SKM-1 (cell line): Measurements from ENCODE around the gene KRT82.
"Not testable (repeated sequence)": the region's sequence is repeated elsewhere in the genome, so short reads cannot be mapped to it uniquely, and the experiment has no call there.

ENCODE experiments used
- DNase-seq: peaks from one replicate; lab custom pipeline; 2025; ENCODE audit not compliant: unreplicated experiment; lab: John Stamatoyannopoulos, UW

KRT82 gene

DNA sequence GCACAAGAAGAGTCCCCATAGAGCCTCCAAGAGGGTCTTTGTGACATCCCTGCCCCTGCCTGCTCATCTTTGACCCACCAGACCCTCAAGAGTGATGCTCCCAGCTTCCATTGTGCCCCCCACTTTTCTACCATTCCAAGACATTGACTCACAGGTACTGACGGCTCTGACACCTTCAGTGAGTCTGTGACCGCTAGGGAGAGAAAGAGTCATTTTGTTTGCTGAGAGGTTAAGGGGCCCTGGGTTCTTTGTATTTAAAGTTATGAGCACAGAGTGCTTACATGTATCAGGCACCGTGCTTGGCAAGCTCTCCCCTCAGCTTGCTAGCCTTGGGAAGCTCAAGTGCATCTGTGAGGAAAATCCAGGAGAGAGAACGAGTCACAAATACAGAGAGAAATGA, 7.1 kb upstream of the KRT82 start:
- DNase-seq, result no peak

DNA sequence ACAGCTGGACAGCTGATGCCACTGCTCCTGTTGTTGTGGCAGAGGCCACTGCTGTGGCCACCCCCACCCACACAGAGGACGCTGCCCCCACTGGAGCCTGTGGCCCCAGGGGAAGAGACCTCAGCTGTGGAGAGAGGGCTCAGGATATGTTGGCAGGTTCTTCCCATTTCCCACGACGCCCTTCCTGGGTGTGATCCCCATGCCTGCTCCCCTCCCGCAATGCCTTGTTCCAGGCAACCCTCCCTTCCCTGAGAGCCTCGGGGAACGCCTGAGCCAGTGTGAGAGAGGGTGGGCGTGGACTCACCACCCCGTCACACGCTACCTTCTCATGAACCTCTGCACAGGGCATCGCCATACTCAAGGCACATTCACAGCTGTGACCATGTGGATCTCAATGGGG, 5.7 kb upstream of the KRT82 start:
- DNase-seq, result no peak

DNA sequence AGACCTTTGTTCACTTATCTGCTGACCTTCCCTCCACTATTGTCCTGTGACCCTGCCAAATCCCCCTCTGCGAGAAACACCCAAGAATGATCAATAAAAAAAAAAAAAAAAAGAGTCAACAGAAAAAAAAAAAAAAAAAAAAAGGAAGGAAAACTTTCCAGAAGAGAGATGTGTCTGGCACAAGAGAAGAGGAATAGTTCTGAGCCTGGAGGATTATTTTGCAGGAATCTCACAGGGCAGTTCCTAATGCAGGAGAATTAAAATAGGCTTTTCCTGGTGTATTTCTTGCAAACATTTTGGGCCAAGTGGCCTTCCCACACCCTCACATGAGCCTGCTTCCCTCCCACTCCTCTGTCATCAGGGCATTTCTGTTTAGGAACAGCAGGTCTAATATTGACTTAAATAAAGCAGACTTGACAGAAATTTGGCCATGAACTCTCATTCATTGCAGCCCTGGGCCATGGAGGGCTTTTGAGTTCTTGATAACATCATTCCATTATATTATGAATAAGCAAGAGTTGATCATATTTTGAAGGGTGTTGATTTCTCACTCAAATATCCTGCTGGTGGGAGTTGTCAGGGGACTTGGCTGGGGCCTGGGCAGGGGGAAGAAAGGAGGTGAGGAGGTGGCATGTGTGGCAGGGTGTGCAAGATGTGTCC, 4.6 kb upstream of the KRT82 start:
- DNase-seq, result not testable (repeated sequence)

DNA sequence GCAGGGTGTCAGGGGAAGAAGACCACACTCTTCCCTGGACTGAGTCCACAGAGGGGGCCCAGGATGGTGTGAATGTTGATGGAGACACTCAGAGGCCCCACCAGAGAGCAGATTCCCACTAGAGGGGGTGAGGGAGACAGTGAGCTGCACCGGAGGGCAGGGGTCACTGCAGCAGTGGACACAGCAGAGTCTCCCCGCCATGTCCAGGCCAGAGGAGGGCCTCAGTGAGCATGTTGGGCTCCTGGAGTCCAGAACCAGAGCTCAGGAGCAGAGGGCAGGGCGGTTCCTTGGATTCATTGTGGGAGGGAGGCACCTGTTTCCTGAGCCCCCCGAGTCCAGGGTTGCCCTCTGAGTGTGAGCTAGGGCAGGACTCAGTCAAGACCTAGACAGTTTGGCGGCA, 1.8 kb upstream of the KRT82 start:
- no peak for DNase-seq

DNA sequence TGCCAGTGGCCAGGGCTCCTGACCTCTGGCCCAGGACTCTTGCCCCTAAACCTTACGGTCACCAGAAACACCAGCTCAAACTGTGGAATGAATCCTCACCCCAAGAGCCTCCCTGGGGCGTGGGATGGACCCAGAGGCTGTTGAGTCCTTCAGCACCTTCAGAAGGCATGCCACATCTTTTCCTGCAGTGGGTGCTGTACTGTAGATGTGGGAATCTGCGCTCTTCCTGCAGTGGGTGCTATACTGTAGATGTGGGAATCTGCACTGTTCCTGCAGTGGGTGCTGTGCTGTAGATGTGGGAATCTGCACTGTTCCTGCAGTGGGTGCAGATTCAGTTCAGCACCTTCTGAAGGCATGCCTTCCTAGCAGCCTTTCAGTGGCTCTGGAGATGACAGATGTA, 1.2 kb downstream of the KRT82 start:
- DNase-seq, result no peak

DNA sequence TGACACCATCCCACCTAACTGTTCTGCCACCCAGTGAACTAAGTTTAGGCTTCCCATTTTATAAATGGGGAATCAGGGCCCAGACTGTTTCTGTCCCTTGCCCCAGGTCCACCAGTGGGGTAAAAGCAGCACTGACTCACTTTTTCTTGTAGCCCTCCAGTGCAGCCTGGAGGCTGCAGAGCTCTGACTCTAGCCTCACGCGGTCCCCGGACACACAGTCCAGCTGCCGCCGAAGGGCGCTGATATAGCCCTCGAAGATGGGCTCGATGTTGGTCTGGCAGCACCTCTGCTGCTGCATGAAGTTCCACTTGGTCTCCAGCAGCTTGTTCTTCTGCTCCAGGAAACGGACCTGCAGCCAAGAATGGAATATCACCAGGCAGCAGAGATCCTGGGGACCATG, 2.6 kb downstream of the KRT82 start:
- no peak for DNase-seq

DNA sequence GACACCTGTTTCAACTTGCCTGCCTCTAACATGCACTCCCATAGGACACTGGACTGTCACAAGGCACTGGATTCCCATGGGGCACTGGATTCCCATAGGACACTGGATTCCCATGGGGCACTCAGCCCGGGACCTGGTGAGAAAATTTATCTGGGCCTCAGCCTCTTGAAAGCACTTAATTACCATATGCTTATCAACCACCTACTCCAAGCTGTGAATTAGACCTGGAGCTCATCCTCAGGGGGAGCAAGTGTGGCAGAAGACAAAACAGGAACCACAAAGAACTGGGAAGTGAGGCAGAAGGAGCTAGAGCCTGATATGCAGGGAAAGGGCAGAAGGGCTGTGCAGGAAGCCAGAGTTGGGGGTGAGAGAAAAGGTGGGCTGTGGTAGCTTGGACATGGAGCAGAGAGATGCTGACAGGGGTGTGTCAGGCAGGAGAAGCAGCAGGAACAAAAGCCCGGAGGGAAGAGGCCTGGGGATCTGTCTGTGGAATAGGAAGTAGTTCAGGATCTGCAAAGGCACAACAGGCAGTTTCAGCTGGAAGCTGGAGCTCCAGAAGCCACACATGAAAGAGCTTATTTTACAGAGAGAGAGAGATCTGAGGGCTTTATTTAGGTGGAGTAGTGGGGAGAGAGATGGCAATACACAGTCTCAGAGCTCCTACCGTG, 3.1 kb downstream of the KRT82 start:
- no peak for DNase-seq

DNA sequence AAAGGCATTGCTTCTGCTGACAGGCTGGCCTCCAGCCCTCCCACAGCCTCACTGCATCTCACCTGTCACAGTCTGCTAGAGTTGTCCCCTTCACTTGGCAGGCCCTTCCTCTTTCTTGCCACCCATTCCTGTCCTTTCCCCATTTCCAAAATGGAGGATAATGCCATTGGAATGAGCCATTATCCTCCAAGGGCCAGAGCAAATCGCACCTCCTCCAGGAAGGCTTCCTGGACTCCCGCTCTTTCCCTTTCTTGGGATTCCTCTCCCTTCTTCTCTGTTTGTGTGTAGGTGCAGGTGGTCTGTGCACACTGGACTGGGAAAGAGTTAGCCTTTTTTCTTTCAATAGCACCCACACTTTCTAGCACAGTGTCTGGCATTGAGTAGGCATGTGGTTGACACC, 3.8 kb downstream of the KRT82 start:
- DNase-seq, result no peak

DNA sequence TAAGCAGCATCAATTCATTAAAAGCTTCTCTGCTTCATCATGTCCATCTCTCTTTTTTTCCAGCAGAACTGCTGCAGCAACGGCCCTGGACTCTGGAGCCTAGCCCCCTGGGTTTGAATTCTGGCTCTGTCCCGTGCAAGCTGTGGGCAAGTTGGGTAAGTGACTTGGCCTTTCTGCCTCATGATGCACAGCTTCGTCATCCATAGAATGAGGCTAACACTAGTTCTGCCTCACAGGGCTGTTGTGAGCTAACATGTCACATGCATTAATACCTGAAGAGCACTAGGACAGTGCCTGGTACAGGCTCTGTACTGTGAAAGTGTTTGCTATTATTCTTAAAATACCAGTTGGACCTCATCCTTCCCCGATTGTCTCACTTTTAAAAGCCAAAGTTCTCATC, 4.2 kb downstream of the KRT82 start:
- no peak for DNase-seq

DNA sequence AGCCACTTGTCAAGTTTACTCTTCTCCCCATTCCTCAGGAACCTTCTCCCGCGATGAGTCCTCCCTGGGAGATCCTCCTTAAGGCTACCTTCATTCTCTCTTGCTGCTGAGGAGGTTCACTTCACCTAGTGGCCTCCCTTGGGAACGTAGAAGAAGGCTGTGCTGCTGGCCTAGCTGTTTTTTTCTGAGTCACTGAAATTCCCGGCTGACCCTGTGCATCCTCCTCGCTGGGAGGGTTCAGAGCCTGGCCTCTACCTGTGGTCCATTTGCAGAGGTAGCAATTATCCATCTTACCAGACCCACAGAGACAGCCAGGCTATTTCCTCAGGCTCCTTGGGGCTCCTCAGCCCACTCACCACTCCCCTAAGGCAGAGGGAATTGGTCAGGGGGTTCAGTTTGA, 4.6 kb downstream of the KRT82 start:
- DNase-seq, result no peak

DNA sequence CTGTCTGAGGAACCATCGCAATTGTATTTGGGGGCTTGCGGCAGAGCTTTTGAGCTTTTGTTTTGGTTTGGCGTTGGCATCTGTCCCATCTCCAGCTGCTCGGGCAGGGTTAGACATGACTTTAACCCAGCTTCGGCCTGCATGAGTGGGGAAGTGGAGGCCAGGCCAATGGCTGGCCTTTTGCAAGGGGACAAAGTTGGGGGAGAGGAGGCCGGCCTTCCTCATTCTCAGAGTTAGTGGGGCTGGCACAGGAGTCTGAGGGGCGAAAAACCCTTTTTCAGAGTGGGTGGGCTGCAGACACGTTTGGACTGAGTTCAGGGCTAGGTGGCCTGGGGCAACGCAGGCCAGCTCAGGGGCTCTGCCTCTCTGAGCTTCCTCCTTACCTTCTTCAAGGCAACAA, 5.2 kb downstream of the KRT82 start:
- no peak for DNase-seq

DNA sequence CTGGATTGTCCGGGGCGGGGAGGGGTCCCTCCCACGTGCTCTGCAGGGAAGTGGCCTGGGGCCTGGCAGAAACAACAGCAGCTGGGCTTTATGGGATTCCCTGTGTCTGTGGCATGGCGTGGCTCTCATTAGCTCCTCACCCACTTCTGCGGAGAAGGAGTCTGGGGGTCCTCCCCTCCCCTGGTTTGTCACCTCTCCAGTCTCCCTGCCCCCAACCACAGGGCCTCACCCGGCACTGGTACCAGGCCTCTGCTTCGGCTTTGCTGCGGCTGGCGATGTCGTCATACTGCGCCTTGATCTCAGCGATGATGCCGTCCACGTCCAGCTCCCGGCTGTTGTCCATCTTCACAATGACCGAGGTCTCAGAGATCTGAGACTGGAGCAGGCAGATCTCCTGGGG, 6.4 kb downstream of the KRT82 start:
- no peak for DNase-seq

DNA sequence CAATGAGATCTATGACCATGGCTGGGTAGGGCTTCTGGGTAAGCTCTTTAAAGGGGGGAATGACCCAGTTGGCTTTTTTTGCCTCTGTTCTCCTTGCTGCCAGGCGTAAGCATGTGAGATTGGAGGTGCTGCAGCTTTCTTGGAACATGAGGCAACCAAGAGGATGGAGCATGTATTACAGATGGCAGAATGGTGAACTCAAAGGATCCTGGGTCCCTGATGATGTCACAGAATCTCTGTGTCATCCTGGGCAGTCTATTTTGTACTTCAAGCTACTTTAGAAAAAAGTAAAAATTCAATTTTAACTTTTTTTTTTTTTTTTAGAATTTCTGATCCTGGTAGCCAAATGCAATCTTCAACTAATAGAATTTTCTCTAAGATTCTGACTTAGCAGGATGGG, 8.0 kb downstream of the KRT82 start:
- no peak for DNase-seq

DNA sequence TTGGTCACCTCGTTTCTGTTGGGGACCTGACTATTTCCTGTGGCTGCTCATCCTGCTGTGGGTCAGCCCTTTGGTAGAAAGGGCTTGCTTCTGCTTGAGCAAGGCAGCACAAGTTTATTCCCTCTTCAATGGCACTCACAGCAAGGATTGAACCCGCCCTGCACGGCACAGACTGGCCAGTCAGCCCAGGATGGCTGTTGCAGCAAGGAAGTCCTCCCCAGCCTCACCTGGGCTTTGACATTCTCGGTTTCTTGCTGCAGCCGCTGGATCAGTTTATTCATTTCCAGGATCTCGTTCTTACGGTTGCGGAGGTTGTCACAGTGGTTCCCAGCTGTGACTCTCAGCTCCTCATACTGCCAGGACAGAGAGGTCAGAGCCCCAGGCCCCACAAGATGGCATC, 9.5 kb downstream of the KRT82 start:
- no peak for DNase-seq

DNA sequence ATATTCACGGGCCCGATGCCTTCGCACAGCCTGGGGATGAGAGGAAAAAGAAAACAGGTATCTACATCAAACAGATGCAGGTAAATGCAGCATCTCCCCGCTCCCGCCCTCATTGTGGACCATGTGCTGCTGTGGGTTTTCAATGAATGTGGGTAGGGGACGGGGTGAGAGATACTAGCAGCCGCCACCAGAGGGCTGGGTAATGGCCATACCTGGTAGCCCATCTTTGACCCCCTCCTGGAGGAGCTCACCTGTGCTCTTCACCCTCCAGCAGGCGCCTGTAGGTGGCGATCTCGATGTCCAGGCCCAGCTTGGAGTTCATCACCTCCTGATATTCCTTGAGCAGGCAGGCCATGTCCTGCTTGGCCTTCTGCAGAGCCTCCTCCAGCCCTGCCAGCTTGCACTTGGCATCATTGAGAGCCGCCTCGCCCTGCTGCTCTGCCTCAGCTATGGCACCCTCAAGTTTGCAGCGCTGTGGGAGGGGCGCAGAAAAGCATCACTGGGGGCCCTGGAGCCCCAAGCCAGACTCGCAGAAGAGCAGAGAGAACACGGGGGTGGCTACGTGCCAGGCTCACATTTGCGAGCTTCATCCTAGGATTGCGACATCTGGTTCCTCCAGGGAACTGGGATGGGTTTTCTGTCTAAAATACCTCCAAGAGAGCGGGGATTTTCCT, 10.2 kb downstream of the KRT82 start:
- no peak for DNase-seq

DNA sequence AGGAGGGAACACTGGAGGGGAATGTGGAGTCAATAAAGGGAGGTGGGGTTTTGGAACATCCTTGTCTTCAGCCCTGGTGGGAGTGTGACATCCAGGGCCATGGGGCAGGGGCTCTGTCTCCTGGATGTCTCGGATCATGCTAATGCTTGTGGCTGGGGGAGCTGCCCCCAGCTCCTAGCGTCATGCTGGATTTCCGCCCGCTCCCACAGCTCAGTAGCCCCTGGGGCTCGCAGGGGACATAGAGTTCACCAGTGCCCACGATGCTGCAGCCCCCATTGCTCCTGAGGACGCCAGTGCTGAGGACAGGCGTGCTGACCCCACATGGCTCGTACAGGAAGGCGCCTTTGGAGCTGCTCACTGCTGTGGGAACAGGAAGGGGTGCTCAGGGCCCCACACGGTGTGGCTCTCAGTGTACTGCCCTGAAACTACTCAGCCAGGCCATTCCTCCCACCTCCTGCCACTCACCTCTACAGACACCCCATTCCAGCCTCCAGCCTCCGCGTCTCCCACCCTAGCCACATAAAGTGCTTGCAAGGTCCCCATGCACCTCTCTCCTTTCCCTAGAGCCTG, 11.2 kb downstream of the KRT82 start:
- DNase-seq, result no peak

DNA sequence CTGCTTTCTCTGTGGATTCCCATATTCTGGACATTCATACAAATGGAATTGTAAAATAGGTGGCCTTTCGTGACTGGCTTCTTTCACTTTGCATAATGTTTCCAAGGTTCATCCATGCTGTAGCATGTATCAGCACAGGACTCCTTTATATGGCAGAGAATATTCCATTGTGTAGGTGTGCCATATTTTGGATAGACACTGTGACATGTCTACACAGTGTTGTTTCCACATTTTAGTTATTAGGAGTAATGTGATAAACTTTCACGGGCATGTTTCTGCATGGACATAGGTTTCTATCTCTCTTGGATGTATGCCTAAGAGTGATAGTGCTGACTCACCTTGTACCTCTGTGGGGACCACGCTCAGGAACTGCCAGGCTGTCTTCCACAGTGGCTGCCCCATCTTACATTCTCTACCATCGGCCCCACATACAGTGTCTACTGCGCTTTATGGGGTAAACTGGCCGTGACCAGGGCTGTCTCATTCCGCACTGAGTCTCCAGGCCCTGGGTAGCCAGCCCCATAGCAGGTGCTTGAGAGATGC, 13.6 kb downstream of the KRT82 start:
- DNase-seq, result no peak

DNA sequence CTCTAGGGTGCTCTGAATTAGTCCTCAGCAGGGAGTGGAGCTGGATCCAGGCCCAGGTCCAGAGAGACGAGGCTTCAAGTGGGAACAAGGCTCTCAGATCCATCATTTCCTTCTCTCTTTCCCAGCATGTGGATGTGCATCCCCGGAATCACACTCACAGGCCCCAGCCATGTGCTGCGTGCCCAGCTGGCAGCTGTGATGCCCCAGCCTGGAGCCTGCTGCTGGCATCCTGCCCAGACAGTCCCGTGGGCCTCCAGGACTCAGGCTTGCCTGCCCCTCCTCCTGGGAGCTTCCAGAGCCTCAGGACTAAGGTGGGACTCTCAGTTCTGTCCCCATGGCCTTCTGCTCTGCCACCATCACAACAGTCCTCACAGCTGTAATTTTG, 14.5 kb downstream of the KRT82 start:
- DNase-seq, result no peak

DNA sequence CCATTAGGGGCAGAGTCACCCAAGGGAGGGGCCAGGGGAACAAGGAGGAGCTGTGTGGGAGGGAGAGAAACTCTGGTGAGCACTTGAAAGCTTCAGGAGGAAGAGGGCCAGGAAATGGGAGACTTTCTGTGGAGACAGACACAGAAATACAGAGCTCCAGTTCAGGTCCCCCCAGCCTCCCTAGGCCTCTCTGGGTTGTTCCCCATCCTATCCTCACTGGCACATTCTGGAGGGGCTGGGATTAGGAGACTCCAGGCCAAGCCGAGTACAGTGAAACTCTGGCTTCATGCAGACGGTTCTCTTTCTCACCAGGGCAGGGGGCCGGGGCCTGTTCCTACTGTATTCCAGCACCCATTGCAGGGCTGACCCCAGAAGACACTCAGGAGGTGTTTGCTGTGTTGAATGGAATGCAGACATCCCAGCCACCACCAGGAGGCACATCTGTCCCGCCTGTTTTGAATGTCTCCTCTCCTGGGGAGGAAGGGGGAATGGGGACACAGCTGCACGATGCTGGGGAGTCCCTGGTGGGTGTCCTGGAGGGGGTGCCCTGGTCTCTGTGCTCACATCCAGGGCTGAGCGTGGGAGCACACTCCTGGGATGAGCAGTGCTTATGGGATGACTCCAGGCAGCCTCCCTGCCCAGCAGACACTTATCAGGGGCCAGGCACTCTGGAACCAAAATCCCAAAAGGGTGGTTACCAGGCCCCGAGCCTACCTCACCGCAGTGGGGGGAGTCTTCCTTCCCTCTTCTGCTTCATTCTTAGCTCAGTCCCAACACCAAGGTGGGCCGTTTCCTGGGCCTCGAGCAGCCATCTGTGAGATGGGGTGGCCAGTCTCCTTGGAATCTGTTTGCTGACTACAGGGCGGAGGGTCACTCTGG, 15.2 kb downstream of the KRT82 start:
- no peak for DNase-seq

DNA sequence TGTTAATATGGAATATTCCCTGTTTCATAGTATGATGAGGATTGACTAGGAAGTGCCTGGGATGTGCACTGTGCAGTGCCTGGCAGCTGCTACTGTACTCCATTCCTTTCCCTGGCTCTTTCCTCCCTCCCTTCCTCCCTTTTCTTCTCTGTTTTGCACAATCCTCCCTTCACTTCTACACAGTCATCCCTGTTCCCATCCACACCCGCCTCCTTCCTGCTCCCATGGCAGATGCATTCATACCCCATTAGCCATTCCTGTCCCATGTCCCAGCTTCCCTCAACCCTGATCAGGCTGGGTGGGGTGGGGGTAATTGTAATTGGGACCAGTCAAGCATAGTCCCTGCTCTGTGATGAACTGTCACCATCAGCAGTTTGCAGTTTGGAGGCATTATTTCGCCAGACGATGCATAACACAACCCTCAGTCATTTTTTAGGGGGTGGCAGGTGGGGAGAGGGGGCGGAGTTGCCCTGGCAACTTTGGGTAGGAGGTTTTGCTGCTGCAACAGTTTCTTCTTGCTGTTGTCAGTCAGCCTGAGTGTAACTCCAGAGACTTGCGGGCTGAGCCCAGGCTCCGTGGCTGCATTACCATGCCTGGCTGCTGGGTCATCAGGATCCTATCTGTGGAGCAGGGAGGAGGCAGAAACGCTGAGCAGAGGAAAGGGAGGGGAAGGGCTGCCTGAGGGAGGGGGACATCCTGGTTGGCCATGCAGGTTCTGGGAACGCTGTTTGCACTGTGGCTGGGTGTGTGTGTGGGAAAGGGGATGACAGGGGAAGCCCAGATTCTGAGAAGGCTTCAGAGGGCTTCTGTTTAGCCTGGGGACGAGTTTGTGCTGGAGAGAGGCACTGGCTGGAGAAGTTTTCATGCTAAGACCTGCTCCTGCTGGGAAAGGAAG, 16.6 kb downstream of the KRT82 start:
- no peak for DNase-seq
